HEK293T (cell line): ENCODE measurements around the gene C1QB.

Experiments used
- HDGF ChIP-seq: fragments of 450-650 bp; IDR thresholded peaks from 2 replicates; pipeline ENCODE4 v1.6.1; 2017; ENCODE audit warnings: antibody characterized with exemption, borderline replicate concordance
- SUZ12 ChIP-seq: fragments of 450-650 bp; IDR thresholded peaks from 2 replicates; pipeline ENCODE4 v1.6.1; 2016; ENCODE audit warnings: mild to moderate bottlenecking

GRCh38 chr1:22646384-22646783, 6.7 kb upstream of the C1QB start:
- no peak for TF ChIP-seq SUZ12
- TF ChIP-seq HDGF = no peak
